Measurements from ENCODE around the gene ARHGAP27.
"Not testable (repeated sequence)": the region's sequence is repeated elsewhere in the genome, so short reads cannot be mapped to it uniquely, and the experiment has no call there.

Gene ARHGAP27

DNA sequence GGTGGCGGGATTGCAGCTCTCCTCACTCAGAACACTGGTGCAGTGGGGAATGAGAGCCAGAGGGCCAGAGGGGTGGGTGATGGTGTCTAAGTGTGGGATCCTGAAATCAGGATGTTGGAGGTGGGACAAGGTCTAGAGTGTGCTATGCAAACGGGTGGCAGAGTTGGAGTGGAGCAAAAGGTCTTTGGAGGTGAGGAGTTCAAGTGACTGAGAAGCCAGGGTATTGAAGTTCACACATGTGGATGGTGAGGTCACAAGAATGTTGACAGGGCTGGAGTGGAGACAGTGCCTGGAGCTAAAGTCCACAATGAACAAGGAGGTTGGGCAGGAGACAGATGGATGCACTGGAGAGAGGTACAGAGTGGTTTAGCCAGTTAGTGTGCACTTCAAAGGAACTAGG lies 77.6 kb downstream of the ARHGAP27 start:
- no peak for DNase-seq

GRCh38 chr17:45353043-45353442 lies 79.6 kb downstream of the ARHGAP27 start:
- DNase-seq, result no peak

GRCh38 chr17:45351831-45352230 lies 80.8 kb downstream of the ARHGAP27 start:
- DNase-seq, result no peak

DNA sequence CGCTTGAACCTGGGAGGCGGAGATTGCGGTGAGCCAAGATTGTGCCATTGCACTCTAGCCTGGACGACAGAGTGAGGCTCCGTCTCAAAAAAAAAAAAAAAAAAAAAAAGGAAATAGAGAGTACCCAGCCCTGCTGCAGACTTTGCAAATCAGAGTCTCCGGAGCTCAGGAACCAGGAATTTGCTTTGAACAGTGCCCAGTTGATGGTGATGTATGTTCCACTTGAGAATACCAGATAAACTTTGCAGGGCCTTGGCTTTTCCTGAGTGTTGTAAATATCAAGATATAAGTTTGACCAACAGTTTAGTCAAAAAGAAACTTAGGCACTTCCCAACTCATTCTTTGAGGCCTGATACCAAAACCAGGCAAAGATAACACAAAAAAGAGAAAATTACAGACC lies 85.2 kb downstream of the ARHGAP27 start:
- DNase-seq, result no peak

DNA sequence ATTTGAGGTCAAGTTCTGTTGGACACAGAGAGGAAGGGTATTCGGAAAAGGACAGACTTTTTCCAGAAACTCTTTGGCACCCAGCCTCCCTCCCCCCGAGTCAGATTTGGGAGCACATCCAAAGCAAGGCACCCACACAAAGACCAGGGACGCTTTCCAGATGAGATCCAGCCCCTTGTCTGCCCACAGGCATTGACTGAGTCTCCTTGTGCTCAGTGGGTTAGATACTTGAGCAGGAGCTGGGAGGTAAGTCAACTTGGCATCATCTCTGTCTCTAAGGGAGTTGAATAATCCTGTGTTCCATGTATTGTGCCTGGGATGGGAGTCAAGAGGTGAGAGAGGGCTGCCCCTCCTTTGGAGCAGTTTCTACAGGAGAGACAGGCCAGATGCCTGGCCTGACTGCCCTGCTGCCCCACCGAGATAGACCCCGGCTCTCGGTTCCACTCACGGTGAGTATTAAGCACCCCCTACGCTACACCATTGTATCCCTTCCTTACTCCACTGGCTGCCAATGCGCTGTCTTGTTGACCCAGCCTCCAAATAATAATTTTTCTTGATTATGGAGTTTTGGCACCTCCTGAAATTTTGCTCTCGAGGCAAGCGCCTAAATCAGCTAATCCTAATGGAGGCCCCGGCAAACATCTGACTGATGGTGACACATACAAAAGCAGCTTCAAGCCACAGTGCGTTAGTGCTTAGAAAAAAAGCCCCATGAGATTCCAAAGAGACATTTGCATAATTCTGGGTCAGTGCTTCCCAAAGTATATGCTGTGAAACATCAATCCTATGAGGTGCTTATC lies 86.3 kb downstream of the ARHGAP27 start:
- no peak for DNase-seq

GRCh38 chr17:45345554-45346215 lies 87.0 kb downstream of the ARHGAP27 start:
- no peak for DNase-seq

GRCh38 chr17:45345246-45345553 lies 87.5 kb downstream of the ARHGAP27 start:
- DNase-seq, result no peak

DNA sequence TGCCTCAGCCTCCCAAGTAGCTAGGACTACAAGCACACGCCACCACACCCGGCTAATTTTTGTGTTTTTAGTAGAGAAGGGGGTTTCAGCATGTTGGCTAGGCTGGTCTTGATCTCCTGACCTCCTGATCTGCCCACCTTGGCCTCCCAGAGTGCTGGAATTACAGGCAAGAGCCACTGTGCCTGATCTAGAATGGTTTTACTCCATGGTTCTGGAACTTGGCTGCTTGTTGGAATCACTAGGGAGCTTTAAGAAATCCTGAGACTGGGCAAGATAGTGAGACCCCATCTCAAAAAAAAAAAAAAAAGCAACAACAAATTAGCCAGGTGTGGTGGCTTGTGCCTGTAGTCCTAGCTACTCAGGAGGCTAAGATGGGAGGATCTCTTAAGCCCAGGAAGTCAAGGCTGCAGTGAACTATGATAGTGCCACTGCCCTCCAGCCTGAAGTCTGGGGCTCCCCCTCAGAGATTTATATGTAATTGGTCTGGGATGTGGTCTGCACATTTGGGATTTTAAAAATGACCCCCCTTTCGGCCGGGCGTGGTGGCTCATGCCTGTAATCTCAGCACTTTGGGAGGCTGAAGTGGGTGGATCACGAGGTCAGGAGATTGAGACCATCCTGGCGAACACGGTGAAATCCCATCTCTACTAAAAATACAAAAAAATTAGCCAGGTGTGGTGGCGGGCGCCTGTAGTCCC lies 88.6 kb downstream of the ARHGAP27 start:
- not testable (repeated sequence) for DNase-seq
